ENCODE measurements around the gene RAB18.

DNA sequence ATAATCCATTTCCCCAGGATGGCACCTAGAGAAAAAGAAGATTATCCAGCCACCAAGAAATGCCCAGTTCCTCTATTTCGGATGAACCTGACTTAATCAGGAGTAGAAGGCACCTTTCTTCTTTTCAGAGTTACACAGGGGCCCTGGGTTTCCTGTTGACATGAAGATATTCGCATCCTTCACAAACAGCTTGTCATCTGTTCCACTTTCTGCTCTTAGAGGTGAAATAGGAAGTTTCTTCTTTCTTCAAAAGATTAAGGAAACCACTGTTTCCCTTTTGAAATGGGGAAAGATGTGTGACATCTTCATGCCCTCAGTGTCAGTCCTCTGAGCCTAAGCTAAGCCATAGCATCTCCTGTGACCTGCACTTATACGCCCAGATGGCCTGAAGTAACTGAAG lies 39.1 kb upstream of the RAB18 start:
- TF ChIP-seq, protein P1, sequence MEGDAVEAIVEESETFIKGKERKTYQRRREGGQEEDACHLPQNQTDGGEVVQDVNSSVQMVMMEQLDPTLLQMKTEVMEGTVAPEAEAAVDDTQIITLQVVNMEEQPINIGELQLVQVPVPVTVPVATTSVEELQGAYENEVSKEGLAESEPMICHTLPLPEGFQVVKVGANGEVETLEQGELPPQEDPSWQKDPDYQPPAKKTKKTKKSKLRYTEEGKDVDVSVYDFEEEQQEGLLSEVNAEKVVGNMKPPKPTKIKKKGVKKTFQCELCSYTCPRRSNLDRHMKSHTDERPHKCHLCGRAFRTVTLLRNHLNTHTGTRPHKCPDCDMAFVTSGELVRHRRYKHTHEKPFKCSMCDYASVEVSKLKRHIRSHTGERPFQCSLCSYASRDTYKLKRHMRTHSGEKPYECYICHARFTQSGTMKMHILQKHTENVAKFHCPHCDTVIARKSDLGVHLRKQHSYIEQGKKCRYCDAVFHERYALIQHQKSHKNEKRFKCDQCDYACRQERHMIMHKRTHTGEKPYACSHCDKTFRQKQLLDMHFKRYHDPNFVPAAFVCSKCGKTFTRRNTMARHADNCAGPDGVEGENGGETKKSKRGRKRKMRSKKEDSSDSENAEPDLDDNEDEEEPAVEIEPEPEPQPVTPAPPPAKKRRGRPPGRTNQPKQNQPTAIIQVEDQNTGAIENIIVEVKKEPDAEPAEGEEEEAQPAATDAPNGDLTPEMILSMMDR (IDR thresholded peaks at IDR 0.05 in 8 of 11, conservative IDR thresholded peaks at IDR 0.05 in 3 of 11), result no peak
- TF ChIP-seq POLR2A (IDR thresholded peaks at IDR 0.05) (no peak), POLR2AphosphoS5 (IDR thresholded peaks at IDR 0.05) (peak in 1 of 3 donors; percentile 28)

Measured in spleen (tissue), 7 donors.